GM21381 (cell line): ENCODE results near the gene IGSF22.

Experiments used
- ATAC-seq: cut with Tn5 transposase; IDR thresholded peaks from one replicate; pipeline ENCODE4 v1.9.1; 2021; ENCODE audit warnings: mild to moderate bottlenecking, moderate library complexity; ENCODE audit not compliant: unreplicated experiment

Gene IGSF22

DNA sequence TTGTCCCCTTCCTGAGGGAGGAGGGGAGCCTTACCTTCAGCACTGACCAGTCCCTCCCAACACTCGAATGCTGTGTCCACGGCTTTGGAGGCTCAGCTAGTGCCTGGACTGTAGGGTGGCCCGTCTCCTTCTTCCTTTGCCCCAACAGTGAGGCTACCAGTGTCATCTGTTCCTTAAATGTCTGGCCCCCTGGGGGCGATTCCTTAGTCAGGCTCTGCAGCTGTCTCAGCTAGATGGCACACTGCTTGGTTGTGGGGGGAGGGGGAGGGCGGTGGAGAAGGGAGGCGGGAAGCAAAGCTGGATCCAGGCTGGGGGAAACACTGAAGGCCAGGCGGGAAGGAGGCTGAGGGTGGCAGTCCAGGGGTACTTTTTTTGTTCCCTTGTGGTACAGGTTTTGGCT, at the start of gene IGSF22:
Gene IGSF22 (minus strand): TSS at position 149 of the 400 bp plus-strand sequence. CDS start 1,952 bp downstream, outside the sequence.
- ATAC-seq = no peak

- no peak for ATAC-seq
These were observed 48.8 kb upstream of the IGSF22 start for GRCh38 chr11:18774801-18775200.

GRCh38 chr11:18773681-18774080, 47.7 kb upstream of the IGSF22 start:
- no peak for ATAC-seq

DNA sequence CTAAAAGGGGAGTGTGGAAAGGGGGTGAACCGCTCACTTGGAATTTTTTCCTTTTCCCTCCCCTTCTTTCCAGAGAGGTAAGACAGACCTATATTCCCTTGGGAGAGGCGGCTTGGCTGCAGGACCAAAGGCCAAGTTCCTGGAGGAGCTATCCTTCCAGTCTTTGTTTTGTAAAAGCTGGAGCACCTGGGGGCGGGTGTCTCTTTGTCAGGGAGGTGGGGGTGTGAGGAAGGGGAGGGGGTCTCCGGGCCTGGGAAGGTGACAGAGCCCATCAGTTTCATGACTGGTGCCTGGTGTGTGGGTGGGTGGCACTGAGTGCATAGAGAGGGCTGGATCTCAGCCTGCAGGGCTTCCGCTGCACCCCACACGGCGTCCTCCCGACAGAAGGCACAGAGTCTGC, 47.1 kb upstream of the IGSF22 start:
- no peak for ATAC-seq

DNA sequence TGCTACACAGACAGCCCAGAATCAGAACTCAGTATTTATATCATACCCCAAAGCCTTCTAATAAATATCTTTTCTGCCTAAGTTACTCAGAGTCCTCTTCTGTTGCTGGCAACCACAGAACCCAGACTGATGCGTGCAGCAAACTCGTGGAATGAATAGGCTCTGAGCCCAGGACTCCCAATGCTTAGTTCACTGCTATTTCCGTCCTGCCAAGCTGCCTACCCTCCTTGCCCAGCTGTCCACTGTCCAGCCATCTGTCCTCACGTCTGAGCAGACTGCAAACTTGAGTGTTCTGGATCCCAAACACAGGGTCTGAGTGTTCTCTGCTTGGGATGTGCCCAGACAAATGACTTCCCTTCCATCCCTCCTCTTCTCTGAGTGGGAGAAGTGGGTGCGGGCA, 46.2 kb upstream of the IGSF22 start:
- no peak for ATAC-seq

DNA sequence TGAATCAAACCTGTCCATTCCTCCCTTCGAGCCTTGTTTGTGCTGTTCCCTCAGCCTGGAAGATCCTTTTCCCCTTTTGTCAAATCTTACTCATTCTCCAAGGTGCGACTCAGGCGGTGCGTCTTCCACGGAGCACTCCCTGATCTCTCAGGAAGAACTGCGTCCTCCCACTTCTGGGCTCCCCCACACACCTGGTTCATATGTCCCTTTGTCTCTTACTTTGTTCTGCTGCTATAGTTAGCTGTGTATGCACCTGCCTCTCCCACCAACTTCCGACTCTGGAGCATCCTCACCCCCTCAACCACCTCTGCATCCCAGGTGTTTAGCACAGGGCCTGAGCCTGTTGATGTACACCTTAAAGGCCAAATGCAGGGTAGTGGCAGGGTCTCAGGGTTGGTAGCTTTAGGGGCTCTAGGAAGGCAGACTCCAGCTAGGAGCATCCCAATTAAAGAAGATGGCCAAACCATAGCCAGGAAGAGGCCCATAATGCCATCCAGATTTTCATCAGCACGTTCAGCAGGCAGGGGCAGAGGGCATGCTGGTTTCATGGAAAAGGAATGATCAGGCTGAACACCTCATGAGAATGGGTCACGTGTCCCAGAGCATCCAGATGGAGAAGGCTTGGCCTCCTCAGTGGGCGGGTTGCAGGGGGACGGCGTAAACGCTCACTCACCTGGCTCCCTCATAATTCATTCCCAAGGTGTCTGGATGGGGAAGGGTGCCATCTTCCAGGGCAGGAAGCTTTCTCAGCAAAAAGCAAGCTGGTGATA, 45.5 kb upstream of the IGSF22 start:
- no peak for ATAC-seq

- no peak for ATAC-seq
These were observed 44.6 kb upstream of the IGSF22 start for GRCh38 chr11:18770479-18771125.

GRCh38 chr11:18769802-18770456, 43.9 kb upstream of the IGSF22 start:
- peak; percentile 63 for ATAC-seq

DNA sequence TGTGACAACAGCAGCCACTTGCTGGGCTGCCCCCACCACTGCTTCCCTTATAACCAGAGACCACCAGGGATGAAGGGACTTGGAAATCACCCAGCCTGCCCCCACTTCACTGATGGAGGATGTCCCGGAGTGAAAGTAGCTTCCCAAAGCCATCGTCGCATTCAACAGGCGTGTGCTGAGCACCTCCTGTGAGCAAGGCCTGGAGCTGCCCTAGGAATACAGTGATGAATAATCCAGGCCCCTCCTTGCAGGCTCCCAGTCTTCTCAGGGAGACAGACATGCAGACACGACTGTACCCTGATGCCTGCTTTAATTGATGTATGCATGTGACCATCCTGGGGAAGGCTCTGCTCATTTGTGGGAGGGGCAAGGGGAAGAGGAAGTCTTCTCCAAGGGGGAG, 43.0 kb upstream of the IGSF22 start:
- ATAC-seq = no peak

DNA sequence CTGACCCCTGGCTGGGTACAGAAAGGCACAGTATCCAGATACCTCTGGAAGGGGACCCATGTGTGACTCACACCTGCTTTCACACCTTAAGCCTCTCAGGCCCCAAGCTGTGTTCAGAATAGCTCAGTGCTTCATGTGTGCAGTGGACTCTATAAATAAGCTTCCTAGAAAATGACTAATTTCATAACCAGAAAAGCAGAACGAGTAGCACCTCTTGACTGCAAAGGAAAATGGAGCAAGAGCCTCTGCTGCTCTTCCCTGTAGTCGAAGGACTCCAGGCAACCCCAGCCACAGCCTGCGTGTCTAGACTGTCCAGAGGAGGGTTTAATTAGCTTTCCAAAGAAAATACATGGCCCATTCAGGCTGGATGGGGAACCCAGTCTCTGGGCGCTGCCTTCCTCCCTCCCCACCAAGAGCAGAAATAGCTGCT, 42.5 kb upstream of the IGSF22 start:
- peak; percentile 79 for ATAC-seq

DNA sequence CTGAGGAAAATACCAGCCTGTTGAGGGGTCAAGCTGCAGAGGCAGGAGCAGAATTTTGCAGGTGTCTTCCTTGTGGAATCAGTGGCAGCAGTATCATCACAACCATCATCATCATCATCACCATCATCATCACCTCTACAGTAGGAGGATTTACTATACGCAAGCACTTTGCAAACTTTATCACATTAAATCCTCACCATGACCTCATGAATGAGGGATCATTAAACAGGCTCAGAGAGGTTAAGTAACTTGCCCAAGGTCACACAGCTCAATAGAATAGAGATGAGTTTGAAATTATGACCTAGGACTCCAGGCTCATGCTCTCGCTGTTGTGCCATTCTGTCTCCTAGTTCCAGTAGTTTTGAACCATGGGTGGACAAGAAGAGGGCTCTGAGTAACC, 40.0 kb upstream of the IGSF22 start:
- ATAC-seq = no peak

- no peak for ATAC-seq
These were observed 39.6 kb upstream of the IGSF22 start for GRCh38 chr11:18765554-18765953.

GRCh38 chr11:18761741-18762140, 35.8 kb upstream of the IGSF22 start:
- no peak for ATAC-seq

GRCh38 chr11:18761144-18761543, 35.2 kb upstream of the IGSF22 start:
- no peak for ATAC-seq

DNA sequence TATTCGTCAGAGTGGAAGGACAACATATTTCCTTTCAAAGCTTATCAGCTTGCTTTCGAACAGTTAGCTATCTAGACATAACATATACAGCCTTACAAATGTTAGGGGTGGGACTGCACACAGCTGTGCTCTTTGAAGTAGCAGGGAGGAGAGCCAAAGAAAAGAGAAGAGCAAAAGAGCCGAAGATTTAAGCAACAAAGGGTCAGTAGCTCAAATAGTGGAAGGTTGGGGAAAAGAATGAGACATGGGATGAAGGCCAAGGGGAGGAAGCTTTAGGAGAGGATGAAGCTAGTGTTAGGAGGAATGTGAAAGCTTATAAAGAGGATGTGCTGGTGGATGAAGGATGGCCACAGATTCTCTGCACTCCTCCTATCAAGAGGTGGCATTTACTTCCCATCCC, 31.8 kb upstream of the IGSF22 start:
- no peak for ATAC-seq

GRCh38 chr11:18756889-18757288, 30.9 kb upstream of the IGSF22 start:
- no peak for ATAC-seq

DNA sequence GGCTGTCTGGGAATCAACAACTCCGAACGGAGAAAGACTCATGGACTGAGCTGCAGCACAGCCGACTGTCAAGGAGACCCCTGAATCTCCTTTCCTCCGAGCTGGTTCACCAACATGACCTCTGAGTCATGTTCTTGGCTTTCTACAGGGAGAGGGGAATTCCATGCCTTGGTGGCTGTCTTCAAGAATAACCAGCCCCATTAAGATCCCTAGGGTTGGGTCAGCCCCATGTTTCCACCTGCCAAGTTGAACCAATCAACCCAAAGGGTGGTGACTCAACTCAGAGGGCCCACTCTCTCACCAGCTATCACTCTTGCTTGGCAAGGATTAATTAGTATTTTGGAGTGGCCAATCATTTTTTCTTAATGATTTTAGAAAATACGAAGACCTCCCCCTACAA, 28.3 kb upstream of the IGSF22 start:
- no peak for ATAC-seq

DNA sequence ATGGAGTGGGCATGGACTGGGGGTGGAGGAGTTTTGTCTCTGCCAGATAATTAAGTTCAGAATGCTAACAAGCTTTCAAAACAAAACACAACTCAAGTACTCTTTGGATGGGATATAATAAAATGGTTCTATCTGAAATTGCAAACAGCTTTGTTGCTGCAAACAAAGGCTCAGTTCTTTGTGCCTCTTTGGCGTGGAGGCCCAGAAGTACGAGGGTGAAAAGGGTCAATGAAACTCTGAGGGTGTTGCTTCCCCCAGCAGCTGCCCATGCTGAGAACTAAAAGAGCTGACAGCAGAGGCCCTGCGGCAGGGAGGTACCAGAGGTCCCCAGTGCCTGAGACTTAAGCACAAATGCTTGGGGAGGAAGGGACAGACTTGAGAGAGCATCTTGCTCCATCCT, 26.5 kb upstream of the IGSF22 start:
- no peak for ATAC-seq

- ATAC-seq = no peak
These were observed 25.0 kb upstream of the IGSF22 start for GRCh38 chr11:18750944-18751343.

DNA sequence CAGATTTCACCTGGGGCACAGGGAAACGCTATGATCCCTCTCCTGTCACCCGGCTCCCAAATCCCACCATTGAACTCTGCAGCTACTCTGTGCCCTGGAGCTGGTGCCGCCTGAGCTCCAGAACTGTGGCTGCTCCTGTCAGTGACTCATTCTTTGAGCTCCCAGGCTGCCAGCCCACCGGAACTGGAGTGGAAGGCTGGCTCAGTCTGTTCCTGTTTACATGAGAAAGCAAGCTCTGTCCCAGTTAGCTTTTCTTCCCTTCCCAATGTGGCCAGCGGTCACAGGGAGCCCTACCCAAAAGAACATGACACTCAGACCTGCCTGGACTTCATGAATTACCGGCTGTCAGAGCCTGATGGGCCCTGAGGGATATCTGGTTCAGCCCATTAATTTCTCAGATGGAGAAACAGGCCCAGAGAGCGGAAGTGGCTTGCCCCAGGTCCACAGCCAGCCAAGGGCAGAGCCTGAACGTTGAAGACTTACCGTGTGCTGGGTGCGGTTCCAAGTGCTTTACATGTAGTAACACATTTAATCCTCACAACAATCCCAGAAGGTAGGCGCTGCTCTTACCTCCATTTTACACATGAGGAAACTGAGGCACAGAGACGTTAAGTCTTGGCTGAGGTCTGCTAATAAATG, 23.8 kb upstream of the IGSF22 start:
- no peak for ATAC-seq

DNA sequence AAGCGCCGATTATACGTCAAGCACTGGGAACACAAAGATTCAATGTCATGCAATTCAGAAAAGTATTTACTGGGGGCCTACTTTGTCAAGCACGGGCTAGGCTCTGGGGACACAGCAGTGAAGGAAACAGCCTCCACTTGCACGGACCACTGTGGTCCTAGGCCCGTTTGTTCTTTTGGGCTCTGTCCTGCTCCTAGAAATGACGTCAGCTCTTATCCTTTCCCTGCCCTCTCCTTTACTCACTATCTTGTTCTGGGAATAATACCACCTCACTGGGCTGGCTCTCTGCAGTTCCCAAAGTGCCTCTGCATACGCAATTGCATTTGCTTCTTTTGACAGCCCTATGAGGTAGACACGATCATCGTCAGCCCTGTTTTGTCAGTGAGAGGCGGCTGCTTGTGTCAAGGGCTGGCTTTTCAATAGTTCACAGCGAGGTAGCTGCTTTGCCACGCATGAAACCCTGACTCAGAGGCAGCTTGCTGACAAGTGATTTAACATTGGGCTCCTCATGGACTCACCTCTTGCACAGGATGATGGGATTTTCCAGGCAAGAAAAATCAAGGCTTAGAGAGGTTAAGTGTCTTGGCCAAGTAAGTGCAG, 22.9 kb upstream of the IGSF22 start:
- no peak for ATAC-seq
